Measurements from ENCODE around the gene HLA-DMA. TPM values are rescaled to one million over a fixed set of nuclear protein-coding genes. Genes with fewer than 3 reads are reported as not detected.

HLA-DMA gene
- total RNA-seq, 2 experiments from 2014 or later: 16.2 TPM

GRCh38 chr6:32953775-32954174, 878 bp upstream of the HLA-DMA start:
- intact Hi-C loops (cut with micrococcal nuclease): loop anchor here (5.0 kb wide), 1 partner anchor 61 kb away; no protein-coding TSS in a partner anchor
- ATAC-seq (no peak), DNase-seq (no peak)
- no peak overlapping the region for H3K4me3 Mint-ChIP-seq
- no peaks in the 10 kb centered on the region for H3K36me3 Mint-ChIP-seq (ENCODE audit: low read depth)
- H3K4me1 Mint-ChIP-seq (ENCODE audit: low read depth): peaks cover 59% of the 10 kb centered on the region
- no peaks in the 10 kb centered on the region for H3K27me3 Mint-ChIP-seq
- no peak overlapping the region for H3K27ac Mint-ChIP-seq
- POLR2A ChIA-PET: interaction anchor here (0.7 to 30.4 kb wide), 11 partner anchors 10 to 317 kb away, joined by 3 to 852 read pairs (median 3); partner anchors contain the start of genes BRD2, HLA-DMB, HLA-DOA and PSMB9
- CTCF ChIA-PET: interaction anchor here (0.8 to 11.2 kb wide), 29 partner anchors 9 to 761 kb away, joined by 3 to 372 read pairs (median 7); partner anchors contain the start of genes BRD2, GPSM3, HLA-DMB and TAP2
- H3K9me3 Mint-ChIP-seq: no peaks in the 10 kb centered on the region
- no peak for TF ChIP-seq CTCF (IDR thresholded peaks at IDR 0.05)

GRCh38 chr6:32950449-32950848, 2.4 kb downstream of the HLA-DMA start:
- H3K4me3 Mint-ChIP-seq: no peak overlapping the region
- ChIA-PET POLR2A (interaction anchor here (1.2 to 30.4 kb wide), 6 partner anchors 14 to 112 kb away, joined by 3 to 852 read pairs (median 4); partner anchors contain the start of genes BRD2 and TAP2), CTCF (interaction anchor here (0.8 to 11.2 kb wide), 9 partner anchors 9 to 112 kb away, joined by 3 to 372 read pairs (median 5); partner anchors contain the start of genes BRD2, HLA-DMB and TAP2)
- H3K9me3 Mint-ChIP-seq: peaks cover 2% of the 10 kb centered on the region
- peaks cover 73% of the 10 kb centered on the region for H3K4me1 Mint-ChIP-seq (ENCODE audit: low read depth)
- intact Hi-C loops (cut with micrococcal nuclease): loop anchor here (5.0 kb wide), 1 partner anchor 58 kb away; no protein-coding TSS in a partner anchor
- no peak for ATAC-seq
- TF ChIP-seq CTCF (IDR thresholded peaks at IDR 0.05): no peak
- H3K27ac Mint-ChIP-seq: no peak overlapping the region
- no peaks in the 10 kb centered on the region for H3K27me3 Mint-ChIP-seq
- DNase-seq: no peak
- H3K36me3 Mint-ChIP-seq (ENCODE audit: low read depth): no peaks in the 10 kb centered on the region

- ChIA-PET POLR2A (interaction anchor here (1.2 to 30.4 kb wide), 6 partner anchors 14 to 112 kb away, joined by 3 to 852 read pairs (median 4); partner anchors contain the start of genes BRD2 and TAP2), CTCF (interaction anchor here (1.3 to 11.2 kb wide), 7 partner anchors 10 to 82 kb away, joined by 4 to 372 read pairs (median 13); partner anchors contain the start of genes BRD2 and HLA-DMB)
- H3K9me3 Mint-ChIP-seq: peaks cover 2% of the 10 kb centered on the region
- no peak for TF ChIP-seq CTCF (IDR thresholded peaks at IDR 0.05)
- no peak overlapping the region for H3K27ac Mint-ChIP-seq
- H3K4me3 Mint-ChIP-seq: no peak overlapping the region
- DNase-seq (no peak), ATAC-seq (no peak)
- H3K27me3 Mint-ChIP-seq: no peaks in the 10 kb centered on the region
- H3K4me1 Mint-ChIP-seq (ENCODE audit: low read depth): peaks cover 73% of the 10 kb centered on the region
- intact Hi-C loops (cut with micrococcal nuclease): loop anchor here (5.0 kb wide), 1 partner anchor 58 kb away; no protein-coding TSS in a partner anchor
- H3K36me3 Mint-ChIP-seq (ENCODE audit: low read depth): no peaks in the 10 kb centered on the region
These were observed 2.9 kb downstream of the HLA-DMA start for GRCh38 chr6:32950010-32950409.

- no peak for TF ChIP-seq CTCF (IDR thresholded peaks at IDR 0.05)
- intact Hi-C loops (cut with micrococcal nuclease): no loop called here
- DNase-seq (no peak), ATAC-seq (no peak)
- Mint-ChIP-seq H3K27ac (no peak overlapping the region), H3K4me3 (no peak overlapping the region), H3K4me1 (ENCODE audit: low read depth) (peaks cover 75% of the 10 kb centered on the region), H3K9me3 (peaks cover 5% of the 10 kb centered on the region), H3K36me3 (ENCODE audit: low read depth) (no peaks in the 10 kb centered on the region), H3K27me3 (no peaks in the 10 kb centered on the region)
- ChIA-PET POLR2A (interaction anchor here (1.2 to 30.4 kb wide), 2 partner anchors 15 to 28 kb away, joined by 3 to 852 read pairs; partner anchors contain the start of gene BRD2), CTCF (interaction anchor here (1.1 to 11.2 kb wide), 3 partner anchors 11 to 45 kb away, joined by 3 to 372 read pairs (median 246); partner anchors contain the start of genes BRD2 and HLA-DMB)
These were observed 3.8 kb downstream of the HLA-DMA start for GRCh38 chr6:32949113-32949512.

Data from activated CD8-positive, alpha-beta T cell treated with anti-CD3 and anti-CD28 coated beads for 36 hours (primary cell).